HEK293 (cell line): Measurements from ENCODE around the gene NBPF1.

ENCODE experiments used
- CTCF ChIP-seq: fragments of 450-650 bp; formaldehyde crosslinking; IDR thresholded peaks from 2 replicates; pipeline ENCODE4 v1.5.1; 2016; ENCODE audit warnings: missing biosample characterization, missing genetic modification characterization
- HIC1 ChIP-seq: fragments of 450-650 bp; formaldehyde crosslinking; IDR thresholded peaks from 2 replicates; pipeline ENCODE4 v1.5.1; 2016; ENCODE audit warnings: missing biosample characterization, missing genetic modification characterization
- ZFP37 ChIP-seq: fragments of 450-650 bp; formaldehyde crosslinking; IDR thresholded peaks from 2 replicates; pipeline ENCODE4 v1.5.1; 2016; ENCODE audit warnings: missing biosample characterization, missing genetic modification characterization
- ZNF121 ChIP-seq: fragments of 450-650 bp; formaldehyde crosslinking; IDR thresholded peaks from 2 replicates; pipeline ENCODE4 v1.5.1; 2016; ENCODE audit warnings: missing biosample characterization, missing genetic modification characterization
- ZNF202 ChIP-seq: fragments of 450-650 bp; formaldehyde crosslinking; IDR thresholded peaks from 2 replicates; pipeline ENCODE4 v1.5.1; 2016; ENCODE audit warnings: missing biosample characterization, missing genetic modification characterization, borderline replicate concordance
- ZNF274 ChIP-seq, 2 experiments: fragments of 200-500 bp in 1 of 2; fragments of 450-650 bp in 1 of 2; sonication (Bioruptor generic) in 1 of 2; formaldehyde crosslinking in 1 of 2; IDR thresholded peaks; 2 replicates each; pipeline versions ENCODE4 v1.5.1 to v1.6.1; 2014 to 2016; ENCODE audit warnings: borderline replicate concordance in 1 of 2, inconsistent platforms in 1 of 2, low read length in 1 of 2, missing biosample characterization in 1 of 2, missing genetic modification characterization in 1 of 2

DNA sequence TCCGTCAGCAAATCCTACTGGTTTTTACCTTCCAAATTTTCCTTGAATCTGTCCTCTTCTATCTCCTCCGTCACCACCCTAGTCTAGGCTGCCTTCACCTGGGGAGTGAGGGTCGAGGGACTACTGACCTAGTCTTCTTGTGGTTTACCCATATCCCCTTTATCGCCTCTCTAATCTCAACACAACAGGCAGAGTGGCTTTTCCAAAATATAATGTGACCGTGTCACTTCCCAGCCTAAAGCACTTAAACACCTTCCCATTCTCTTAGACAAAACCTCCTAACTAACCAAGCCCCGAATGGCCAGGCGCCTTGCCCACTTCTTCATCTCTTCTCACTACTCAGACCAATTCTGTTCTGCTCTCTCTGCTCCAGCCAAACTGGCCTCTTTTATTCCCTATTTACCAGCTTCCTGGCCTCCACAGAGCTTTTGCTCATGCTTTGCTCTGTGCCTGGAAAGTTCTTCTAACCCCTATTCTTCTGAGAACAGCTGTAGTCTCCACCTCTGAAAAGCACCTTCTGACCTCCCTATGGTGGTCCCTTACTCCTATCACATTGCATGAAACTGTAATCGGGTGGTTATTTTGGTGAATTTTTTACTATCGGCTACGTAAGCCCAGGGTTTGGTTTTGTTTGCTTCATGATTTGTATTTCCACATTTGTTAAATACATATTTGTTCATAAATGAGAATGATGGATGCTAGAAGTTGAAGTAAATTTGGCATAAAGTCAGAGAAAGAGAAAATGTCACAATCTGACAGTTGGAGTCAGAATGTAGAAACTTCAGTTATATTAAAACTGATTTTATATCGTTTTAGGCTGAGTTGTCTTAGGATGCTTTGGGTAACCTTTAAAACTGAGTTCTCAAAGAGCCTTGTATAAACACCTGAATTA, 1.2 kb upstream of the NBPF1 start:
- no peak for TF ChIP-seq ZNF202 (tag by site-specific recombination)
- no peak for TF ChIP-seq ZNF121 (tag by site-specific recombination)
- TF ChIP-seq CTCF: no peak
- no peak for TF ChIP-seq ZFP37 (tag by site-specific recombination)
- no peak for TF ChIP-seq HIC1 (tag by site-specific recombination)
- TF ChIP-seq ZNF274 (IDR thresholded peaks at IDR 0.05; ENCODE audit: low read length): no peak
- TF ChIP-seq ZNF274 (tag by site-specific recombination; IDR thresholded peaks at IDR 0.05; ENCODE audit: borderline replicate concordance): no peak
